Measurements from ENCODE around the gene PRRT3. TPM values are rescaled to one million over a fixed set of nuclear protein-coding genes. Genes with fewer than 3 reads are reported as not detected.

PRRT3 gene
- total and polyA plus RNA-seq, 2 of the 8 experiments (the other 6 are each of a cell fraction or from before 2014, with no cell fraction given) = 9.0 to 9.2 TPM

DNA sequence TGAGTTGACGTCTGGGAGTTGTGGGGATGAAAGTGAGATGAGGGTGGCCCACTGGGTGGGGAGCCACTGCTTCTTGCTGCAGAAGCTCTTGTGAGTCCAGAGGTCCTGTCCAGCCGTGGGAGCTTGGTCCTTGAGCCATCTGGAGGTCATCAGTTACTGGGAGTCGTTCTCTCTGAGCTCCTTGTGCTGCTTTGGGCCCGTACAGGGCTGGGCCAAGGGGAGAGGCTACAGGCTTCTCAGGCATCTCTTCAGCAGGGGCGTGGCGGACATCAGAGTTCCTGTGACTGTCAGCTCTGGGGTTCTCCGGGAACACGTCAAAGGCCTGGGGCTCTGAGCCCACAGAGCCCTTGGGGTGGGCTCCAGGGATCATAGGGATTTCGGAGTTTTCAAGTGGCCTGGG, 2.6 kb downstream of the PRRT3 start:
- Histone ChIP-seq H2BK12ac (ENCODE audit: low read depth, low read length) (no peak overlapping the region), H3K36me3 (ENCODE audit: control insufficient read depth in 2 of 4, insufficient read depth in 4 of 4, low read length in 3 of 4) (peaks cover 0 to 3% (median under 1%) of the 10 kb centered on the region in 4 experiments; a peak in 4 of 8 replicates), H2BK120ac (replicated peaks; ENCODE audit: low read depth, low read length) (no peak overlapping the region), H3K4me1 (replicated peaks in 1 of 4; ENCODE audit: control insufficient read depth in 3 of 4, insufficient read depth in 4 of 4, low read length in 3 of 4) (peaks cover 2 to 13% (median 9%) of the 10 kb centered on the region in 4 experiments), H2BK5ac (ENCODE audit: low read depth, low read length) (no peak overlapping the region), H3K27ac (ENCODE audit: low read depth, low read length) (no peak overlapping the region), H4K8ac (ENCODE audit: extremely low read depth, insufficient read depth, low read length) (no peak overlapping the region), H3K9me3 (ENCODE audit: insufficient read depth in 2 of 2, low read depth in 1 of 2, low read length in 1 of 2) (no peaks in the 10 kb centered on the region), H2AK5ac (ENCODE audit: low read depth, low read length) (no peak overlapping the region), H3K14ac (ENCODE audit: insufficient read length) (no peak overlapping the region), H3K79me2 (ENCODE audit: control insufficient read depth in 1 of 2, insufficient read depth in 2 of 2, low read length in 2 of 2) (no peaks in the 10 kb centered on the region; a peak in 1 of 4 replicates), H3K4me3 (ENCODE audit: extremely low read depth in 1 of 4, insufficient read depth in 2 of 4, low read depth in 3 of 4, low read length in 4 of 4) (no peak overlapping the region), H2BK20ac (ENCODE audit: low read length) (no peak overlapping the region), H3K4ac (replicated peaks; ENCODE audit: insufficient read length, low read depth, low read length) (no peak overlapping the region), H2BK15ac (ENCODE audit: low read length) (no peak overlapping the region), H4K5ac (ENCODE audit: insufficient read length, low read depth, low read length) (no peak overlapping the region), H3K56ac (replicated peaks; ENCODE audit: insufficient read length, low read depth, low read length) (no peak overlapping the region), H3K9ac (replicated peaks in 1 of 4; ENCODE audit: extremely low read depth in 1 of 4, low read depth in 3 of 4, low read length in 3 of 4) (no peak overlapping the region), H4K91ac (replicated peaks; ENCODE audit: insufficient read length, low read length) (no peak overlapping the region), H3K23me2 (ENCODE audit: low read depth, low read length) (peaks cover 22% of the 10 kb centered on the region; the same call in 1 of the 2 replicates), H2AFZ (ENCODE audit: low read length) (no peak overlapping the region), H3K23ac (ENCODE audit: insufficient read length) (no peak overlapping the region), H3K18ac (ENCODE audit: extremely low read depth, low read length) (no peak overlapping the region), H4K20me1 (replicated peaks in 1 of 2; ENCODE audit: control insufficient read depth in 1 of 2, insufficient read depth in 2 of 2, low read length in 2 of 2) (peaks cover 0 to 2% of the 10 kb centered on the region in 2 experiments), H3K79me1 (ENCODE audit: low read depth, low read length) (no peaks in the 10 kb centered on the region), H3K4me2 (ENCODE audit: insufficient read depth in 1 of 2, low read depth in 2 of 2, low read length in 2 of 2) (no peak overlapping the region), H3K27me3 (replicated peaks in 1 of 4; ENCODE audit: control insufficient read depth in 3 of 4, extremely low read depth in 1 of 4, insufficient read depth in 3 of 4, low read length in 3 of 4) (peaks cover 0 to 5% (median under 1%) of the 10 kb centered on the region in 4 experiments; a peak in 1 of 7 replicates)
- 87% methylated on average over 9 of the region's 9 CpGs; no CpG with 5 or more reads in 1 of the 2 experiments for WGBS, 2 experiments (ENCODE audit: extremely low coverage in 1 of 2, insufficient coverage in 1 of 2, insufficient read length in 1 of 2, insufficient replicate concordance in 2 of 2, low coverage in 1 of 2, low lambda C conversion rate in 2 of 2, missing lambda C conversion rate in 1 of 2)
- ChIA-PET POLR2A (ENCODE audit: partially characterized antibody) (interaction anchor here (0.6 to 2.1 kb wide), 5 partner anchors 10 to 107 kb away, joined by 3 to 7 read pairs (median 5); partner anchors contain the start of genes CRELD1 and IL17RC), CTCF (ENCODE audit: partially characterized antibody) (interaction anchor here (0.6 to 5.2 kb wide), 5 partner anchors 14 to 337 kb away, joined by 3 to 86 read pairs (median 4); partner anchors contain the start of gene CRELD1)
- FAIRE-seq (no peak), DNase-seq (ENCODE audit: low read depth in 1 of 2, low spot score in 2 of 2) (no peak)
- TF ChIP-seq, protein P1, sequence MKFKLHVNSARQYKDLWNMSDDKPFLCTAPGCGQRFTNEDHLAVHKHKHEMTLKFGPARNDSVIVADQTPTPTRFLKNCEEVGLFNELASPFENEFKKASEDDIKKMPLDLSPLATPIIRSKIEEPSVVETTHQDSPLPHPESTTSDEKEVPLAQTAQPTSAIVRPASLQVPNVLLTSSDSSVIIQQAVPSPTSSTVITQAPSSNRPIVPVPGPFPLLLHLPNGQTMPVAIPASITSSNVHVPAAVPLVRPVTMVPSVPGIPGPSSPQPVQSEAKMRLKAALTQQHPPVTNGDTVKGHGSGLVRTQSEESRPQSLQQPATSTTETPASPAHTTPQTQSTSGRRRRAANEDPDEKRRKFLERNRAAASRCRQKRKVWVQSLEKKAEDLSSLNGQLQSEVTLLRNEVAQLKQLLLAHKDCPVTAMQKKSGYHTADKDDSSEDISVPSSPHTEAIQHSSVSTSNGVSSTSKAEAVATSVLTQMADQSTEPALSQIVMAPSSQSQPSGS (IDR thresholded peaks at IDR 0.05; ENCODE audit: low read length) = no peak
- TF ChIP-seq CHD2 (IDR thresholded peaks at IDR 0.05; ENCODE audit: low read length) = no peak
- TF ChIP-seq ASH2L (IDR thresholded peaks at IDR 0.05; ENCODE audit: low read length) = no peak
- no peak for TF ChIP-seq FOSL1 (IDR thresholded peaks at IDR 0.05; ENCODE audit: insufficient read depth, low read depth, low read length)
- TF ChIP-seq SUZ12 (IDR thresholded peaks at IDR 0.05; ENCODE audit: low read length) = no peak
- no peak for TF ChIP-seq KDM5A (IDR thresholded peaks at IDR 0.05; ENCODE audit: low read length)
- TF ChIP-seq, protein P2, sequence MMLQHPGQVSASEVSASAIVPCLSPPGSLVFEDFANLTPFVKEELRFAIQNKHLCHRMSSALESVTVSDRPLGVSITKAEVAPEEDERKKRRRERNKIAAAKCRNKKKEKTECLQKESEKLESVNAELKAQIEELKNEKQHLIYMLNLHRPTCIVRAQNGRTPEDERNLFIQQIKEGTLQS (IDR thresholded peaks at IDR 0.05; ENCODE audit: insufficient read depth, low read depth, low read length) = no peak
- TF ChIP-seq CREB1 (IDR thresholded peaks at IDR 0.05) = no peak
- TF ChIP-seq SRF (IDR thresholded peaks at IDR 0.05; ENCODE audit: low read depth, low read length) = no peak
- no peak for TF ChIP-seq RAD21 (IDR thresholded peaks at IDR 0.05 in 1 of 2, conservative IDR thresholded peaks at IDR 0.05 in 1 of 2; ENCODE audit: low read depth in 2 of 2, low read length in 2 of 2)
- TF ChIP-seq, protein P3, sequence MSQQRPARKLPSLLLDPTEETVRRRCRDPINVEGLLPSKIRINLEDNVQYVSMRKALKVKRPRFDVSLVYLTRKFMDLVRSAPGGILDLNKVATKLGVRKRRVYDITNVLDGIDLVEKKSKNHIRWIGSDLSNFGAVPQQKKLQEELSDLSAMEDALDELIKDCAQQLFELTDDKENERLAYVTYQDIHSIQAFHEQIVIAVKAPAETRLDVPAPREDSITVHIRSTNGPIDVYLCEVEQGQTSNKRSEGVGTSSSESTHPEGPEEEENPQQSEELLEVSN (IDR thresholded peaks at IDR 0.05) = no peak

Measured in H1 (cell line).